ENCODE results near the gene ST6GALNAC4. TPM values are rescaled to one million over a fixed set of nuclear protein-coding genes. Genes with fewer than 3 reads are reported as not detected.

The ST6GALNAC4 gene
- total RNA-seq, 1 experiment from 2014 or later = 38.0 TPM

GRCh38 chr9:127898433-127899127 is 18.3 kb downstream of the ST6GALNAC4 start:
- Histone ChIP-seq H3K9me3 (ENCODE audit: control insufficient read depth, insufficient read depth, low read depth, low read length) (no peaks in the 10 kb centered on the region; the same call in 1 of the 2 replicates), H3K4me3 (ENCODE audit: low read depth in 2 of 2, low read length in 2 of 2) (peak overlapping the region; percentile 66 to 70), H3K27ac (ENCODE audit: low read length) (peak overlapping the region; percentile 74), H3K36me3 (ENCODE audit: control insufficient read depth, insufficient read depth, low read length) (peaks cover 7% of the 10 kb centered on the region; the same call in 1 of the 2 replicates), H3K4me1 (ENCODE audit: control insufficient read depth, insufficient read depth, low read length) (peaks cover 16% of the 10 kb centered on the region), H3K27me3 (ENCODE audit: control insufficient read depth, insufficient read depth, low read length) (no peaks in the 10 kb centered on the region)
- intact Hi-C loops (cut with micrococcal nuclease; ENCODE audit: unreplicated experiment) = no loop called here
- DNase-seq (ENCODE audit: low read depth, low spot score) (no peak), ATAC-seq (peak; percentile 35)
- BruUV-seq (replicated peaks) = no TSS peak
- POLR2A ChIA-PET = no interaction called here
- TF ChIP-seq SIN3A (IDR thresholded peaks at IDR 0.05; ENCODE audit: borderline replicate concordance, insufficient read depth, low read depth, low read length) (no peak), POLR2AphosphoS5 (IDR thresholded peaks at IDR 0.05; ENCODE audit: low read depth, low read length) (no peak), TCF7L2 (IDR thresholded peaks at IDR 0.05; ENCODE audit: low read depth, low read length) (no peak), CTCF (IDR thresholded peaks at IDR 0.05) (no peak), REST (IDR thresholded peaks at IDR 0.05; ENCODE audit: insufficient read depth in 1 of 2, low read depth in 2 of 2, low read length in 1 of 2) (no peak)
- in situ Hi-C loops (cut with HindIII; ENCODE audit: low pct_unique_long_range_greater_than_20kb, low sequenced_read_pairs) = no loop called here
- CTCF ChIA-PET = interaction anchor here (0.6 to 1.0 kb wide), 2 partner anchors 16 to 58 kb away, joined by 3 read pairs; no protein-coding TSS in a partner anchor

- Histone ChIP-seq H3K27me3 (ENCODE audit: control insufficient read depth, insufficient read depth, low read length) (no peaks in the 10 kb centered on the region), H3K36me3 (ENCODE audit: control insufficient read depth, insufficient read depth, low read length) (peaks cover 7% of the 10 kb centered on the region; the same call in 1 of the 2 replicates), H3K27ac (ENCODE audit: low read length) (no peak overlapping the region), H3K9me3 (ENCODE audit: control insufficient read depth, insufficient read depth, low read depth, low read length) (no peaks in the 10 kb centered on the region; the same call in 1 of the 2 replicates), H3K4me3 (ENCODE audit: low read depth in 2 of 2, low read length in 2 of 2) (no peak overlapping the region), H3K4me1 (ENCODE audit: control insufficient read depth, insufficient read depth, low read length) (peaks cover 10% of the 10 kb centered on the region)
- intact Hi-C loops (cut with micrococcal nuclease; ENCODE audit: unreplicated experiment) (no loop called here), in situ Hi-C loops (cut with HindIII; ENCODE audit: low pct_unique_long_range_greater_than_20kb, low sequenced_read_pairs) (no loop called here)
- TF ChIP-seq TCF7L2 (IDR thresholded peaks at IDR 0.05; ENCODE audit: low read depth, low read length) (no peak), REST (IDR thresholded peaks at IDR 0.05; ENCODE audit: insufficient read depth in 1 of 2, low read depth in 2 of 2, low read length in 1 of 2) (no peak), POLR2AphosphoS5 (IDR thresholded peaks at IDR 0.05; ENCODE audit: low read depth, low read length) (no peak), SIN3A (IDR thresholded peaks at IDR 0.05; ENCODE audit: borderline replicate concordance, insufficient read depth, low read depth, low read length) (no peak), CTCF (IDR thresholded peaks at IDR 0.05) (no peak)
- ChIA-PET CTCF (no interaction called here), POLR2A (no interaction called here)
- peak; percentile 36; the same call in 1 of the 2 replicates for ATAC-seq
- no peak for DNase-seq (ENCODE audit: low read depth, low spot score)
- BruUV-seq (replicated peaks) = no TSS peak
Observed at GRCh38 chr9:127897193-127897692, 19.6 kb downstream of the ST6GALNAC4 start.

All from Panc1 (cell line).